HL-60/S4 treated with phorbol 12-myristate 13-acetate at 8.2 ng/mL for 4 days and 3 days (cell line): ENCODE measurements around the gene GPBAR1.

Source experiments
- in situ Hi-C: fragments of 300-500 bp; cut with MboI; formaldehyde crosslinking; loops from 2 replicates; pipeline ENCODE4 v1.15.0; 2022; ENCODE audit warnings: low sequenced_read_pairs

The GPBAR1 gene, protein sequence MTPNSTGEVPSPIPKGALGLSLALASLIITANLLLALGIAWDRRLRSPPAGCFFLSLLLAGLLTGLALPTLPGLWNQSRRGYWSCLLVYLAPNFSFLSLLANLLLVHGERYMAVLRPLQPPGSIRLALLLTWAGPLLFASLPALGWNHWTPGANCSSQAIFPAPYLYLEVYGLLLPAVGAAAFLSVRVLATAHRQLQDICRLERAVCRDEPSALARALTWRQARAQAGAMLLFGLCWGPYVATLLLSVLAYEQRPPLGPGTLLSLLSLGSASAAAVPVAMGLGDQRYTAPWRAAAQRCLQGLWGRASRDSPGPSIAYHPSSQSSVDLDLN

DNA sequence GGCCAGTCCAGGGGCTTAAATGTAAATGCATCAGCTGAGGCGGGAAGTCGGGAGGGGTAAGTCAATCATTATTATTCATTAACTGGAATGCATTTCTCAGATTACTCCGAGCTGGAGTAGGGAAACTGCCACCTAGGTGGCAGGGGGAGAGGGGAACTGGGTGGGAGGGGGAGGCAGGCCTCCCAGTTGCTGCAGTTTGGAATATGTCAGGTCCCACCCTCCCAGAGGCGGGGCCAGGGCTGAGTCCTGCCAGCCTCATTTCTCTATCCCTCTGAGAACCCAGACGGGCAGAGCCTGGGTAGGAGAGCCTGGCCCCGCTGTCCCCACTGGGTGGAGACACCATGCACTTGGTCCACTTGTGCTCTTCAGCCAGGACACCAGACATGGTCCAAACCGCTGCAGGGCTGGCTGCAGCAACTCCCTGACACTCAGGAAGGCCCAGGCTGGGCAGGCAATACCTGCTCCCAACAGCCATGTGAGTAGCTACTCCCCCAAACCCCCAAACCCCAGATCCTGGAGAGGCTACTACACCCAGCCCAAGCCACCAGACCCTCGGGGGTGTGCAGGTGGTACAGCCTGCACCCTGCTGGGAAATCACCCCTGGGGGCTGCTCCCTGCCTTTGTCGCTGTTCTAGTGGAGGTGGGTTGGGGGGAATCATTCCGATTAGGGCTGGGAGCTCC is at the start of gene GPBAR1:
TSS of gene GPBAR1 (plus strand) at position 274 of the 681 bp plus-strand sequence. CDS start 1,710 bp downstream, outside the sequence.
- in situ Hi-C loops: no loop called here

- in situ Hi-C loops: no loop called here
These were observed 46.7 kb upstream of the GPBAR1 start for GRCh38 chr2:218214116-218214515.

GRCh38 chr2:218216336-218216673 is 44.5 kb upstream of the GPBAR1 start:
- in situ Hi-C loops: no loop called here

- in situ Hi-C loops: no loop called here
These were observed 44.0 kb upstream of the GPBAR1 start, which contains the start of gene ARPC2 for GRCh38 chr2:218216674-218217359. ARPC2 (plus strand) TSS chr2:218217189; CDS start chr2:218217471, 282 bp downstream.

DNA sequence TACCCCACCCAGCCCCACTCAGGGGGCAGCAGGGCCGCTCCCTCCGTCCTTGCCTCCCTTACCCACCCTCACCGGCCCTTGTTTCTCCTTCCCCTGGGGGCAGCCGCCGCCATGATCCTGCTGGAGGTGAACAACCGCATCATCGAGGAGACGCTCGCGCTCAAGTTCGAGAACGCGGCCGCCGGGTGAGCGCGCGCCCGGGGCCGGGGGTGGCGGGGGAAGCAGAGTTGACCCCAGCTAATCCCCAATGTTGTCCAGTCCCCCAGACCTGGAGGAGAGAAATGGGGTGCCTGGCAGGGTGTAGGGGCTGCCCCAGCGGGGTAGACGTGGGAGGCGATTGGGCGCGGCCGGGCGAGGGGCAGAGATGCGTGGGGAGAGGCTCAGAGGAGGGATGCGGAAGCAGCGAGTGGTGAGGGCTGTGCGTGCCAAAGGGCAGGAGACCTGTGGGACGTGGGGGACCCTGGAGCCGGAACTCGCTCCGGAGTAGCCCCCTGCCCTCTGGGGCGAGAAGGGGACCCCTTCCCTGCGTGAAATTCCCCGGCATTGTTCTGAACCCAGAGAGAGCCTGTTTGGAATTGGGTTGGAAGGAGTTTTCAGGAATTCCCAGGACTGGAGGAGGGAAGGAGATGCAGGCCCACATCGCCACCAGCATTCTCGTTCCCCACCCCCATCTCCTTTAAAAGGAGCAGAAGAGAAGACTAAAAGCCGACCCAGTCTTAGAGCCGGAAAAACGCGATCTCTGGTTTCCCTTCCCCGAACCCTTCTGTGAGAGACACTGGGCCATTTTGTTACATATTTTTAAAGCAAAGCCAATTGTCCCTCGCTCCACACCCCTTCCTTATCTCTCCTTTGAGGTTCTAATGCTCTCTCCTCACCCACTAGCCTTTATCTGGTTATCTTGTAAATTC is 43.2 kb upstream of the GPBAR1 start:
- in situ Hi-C loops: no loop called here

GRCh38 chr2:218218268-218219185 is 42.3 kb upstream of the GPBAR1 start:
- in situ Hi-C loops: no loop called here

DNA sequence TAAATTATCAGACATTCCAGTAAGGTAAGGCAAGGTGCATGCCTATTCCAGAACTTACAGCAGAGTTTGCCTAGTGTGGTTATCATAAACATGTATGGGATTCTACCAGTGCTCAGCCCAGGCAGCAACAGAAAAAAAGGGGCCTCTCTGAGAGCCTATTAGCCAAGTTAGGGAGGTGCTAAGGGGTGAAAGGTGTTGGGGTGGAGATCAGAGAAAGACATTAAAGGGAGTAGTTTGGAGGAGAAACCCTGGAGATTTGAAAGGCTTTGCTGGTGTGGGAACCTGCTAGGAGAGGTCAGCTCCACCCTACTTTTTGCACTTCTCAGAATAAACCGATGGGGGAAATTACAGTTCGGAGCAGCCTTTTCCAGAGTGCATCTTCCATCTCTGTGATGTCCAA is 40.9 kb upstream of the GPBAR1 start:
- in situ Hi-C loops: no loop called here

GRCh38 chr2:218221000-218221399 is 39.8 kb upstream of the GPBAR1 start:
- in situ Hi-C loops: no loop called here

GRCh38 chr2:218223046-218223445 is 37.8 kb upstream of the GPBAR1 start:
- in situ Hi-C loops: no loop called here

GRCh38 chr2:218224186-218224585 is 36.6 kb upstream of the GPBAR1 start:
- in situ Hi-C loops: no loop called here

DNA sequence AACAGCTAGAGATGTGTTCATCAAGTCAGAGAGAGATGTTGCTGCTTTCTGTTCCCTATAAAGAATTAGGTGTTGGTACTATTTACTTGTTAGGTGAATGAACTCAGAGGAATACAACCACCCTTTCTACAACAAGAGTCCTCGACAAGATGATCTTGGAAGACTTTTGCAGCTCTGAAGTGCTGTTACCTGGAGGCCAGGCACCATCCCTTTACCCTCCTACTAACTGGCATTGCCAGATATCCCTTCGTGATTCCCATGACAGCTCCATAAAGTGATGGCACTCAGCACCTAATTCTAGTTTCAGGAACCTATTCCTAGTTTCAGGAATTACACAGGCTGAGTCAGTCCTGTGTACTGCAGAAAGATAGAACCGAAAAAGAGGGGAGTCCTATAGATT is 33.9 kb upstream of the GPBAR1 start:
- in situ Hi-C loops: no loop called here

- in situ Hi-C loops: no loop called here
These were observed 32.3 kb upstream of the GPBAR1 start for GRCh38 chr2:218228366-218229090.

- in situ Hi-C loops: no loop called here
These were observed 31.6 kb upstream of the GPBAR1 start for GRCh38 chr2:218229239-218229638.

- in situ Hi-C loops: no loop called here
These were observed 31.0 kb upstream of the GPBAR1 start for GRCh38 chr2:218229851-218230250.

- in situ Hi-C loops: no loop called here
These were observed 29.9 kb upstream of the GPBAR1 start for GRCh38 chr2:218230882-218231281.

- in situ Hi-C loops: no loop called here
These were observed 27.3 kb upstream of the GPBAR1 start for GRCh38 chr2:218233543-218233942.

DNA sequence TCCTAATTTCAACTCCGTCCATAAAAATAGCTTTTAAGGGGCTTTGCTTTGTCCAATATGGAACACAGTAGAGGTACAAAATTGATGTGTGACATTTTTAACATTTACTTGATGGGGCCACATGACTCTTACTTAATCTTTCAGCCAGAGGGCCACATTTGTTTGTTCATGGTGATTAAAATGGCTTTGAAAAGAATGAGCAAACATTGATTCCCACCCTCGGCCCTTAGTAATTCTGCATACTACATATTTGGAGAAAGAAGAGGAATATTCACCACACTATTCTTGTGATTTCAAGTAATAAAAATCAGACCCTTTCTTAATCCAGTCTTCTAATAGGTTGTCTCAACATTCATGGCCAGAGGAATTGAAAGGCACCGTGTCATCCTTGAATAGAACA is 26.3 kb upstream of the GPBAR1 start:
- in situ Hi-C loops: no loop called here

DNA sequence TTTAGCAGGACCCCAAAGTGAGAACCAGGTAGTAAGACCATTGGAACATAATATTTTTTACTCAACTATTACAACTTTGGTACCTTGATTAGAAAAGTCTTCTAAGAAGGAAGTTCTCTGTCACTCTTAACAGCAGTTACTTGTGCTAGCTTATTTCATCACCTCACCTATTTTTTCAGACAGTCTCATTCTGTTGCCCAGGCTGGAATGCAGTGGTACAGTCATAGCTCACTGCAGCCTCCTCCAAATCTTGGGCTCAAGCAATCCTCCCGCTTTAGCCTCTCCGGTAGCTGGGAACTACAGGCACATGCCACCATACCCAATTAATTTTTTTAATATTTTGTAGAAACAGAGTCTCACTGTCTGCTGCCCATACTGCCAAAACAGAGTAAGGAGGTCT is 25.8 kb upstream of the GPBAR1 start:
- in situ Hi-C loops: no loop called here

DNA sequence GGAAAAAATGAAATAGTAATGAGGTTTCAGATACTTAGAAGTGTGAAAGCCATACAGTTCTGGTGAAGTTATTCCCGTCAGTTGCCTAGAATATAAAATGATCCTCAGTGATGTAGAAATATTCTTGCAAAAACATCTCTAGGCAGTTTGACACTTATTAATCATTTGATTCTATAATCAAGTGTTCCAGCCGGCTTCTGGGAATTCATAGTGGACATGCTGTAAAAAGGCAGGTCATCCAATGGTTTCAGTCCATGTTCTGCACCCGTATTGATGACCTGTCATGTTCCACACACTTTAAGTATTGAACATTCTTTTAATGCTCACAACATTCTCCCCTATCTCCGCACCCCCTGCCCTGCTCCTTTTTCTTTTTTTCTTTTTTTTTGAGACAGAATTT is 24.0 kb upstream of the GPBAR1 start:
- in situ Hi-C loops: no loop called here
